ENCODE data around the gene PUDP.

GRCh38 chrX:7191681-7192110, 43.7 kb upstream of the PUDP start:
- TF ChIP-seq EZH2 (IDR thresholded peaks at IDR 0.05) (no peak), FOXP2 (optimal IDR thresholded peaks at IDR 0.05; ENCODE audit: control extremely low read depth, extremely low read length, insufficient read depth) (no peak)

Measured in SK-N-MC (cell line).